Stimulated activated naive CD4-positive, alpha-beta T cell (primary cell): Measurements from ENCODE around the gene ACTR10.
A peak's percentile ranks its signal among the peaks of the same experiment; 100 is the strongest.

Source experiments
- DNase-seq, 6 experiments: peaks; one replicate each; lab custom pipeline; 2025; lab: John Stamatoyannopoulos, UW

ACTR10 gene

GRCh38 chr14:58199726-58200479 is at the start of gene ACTR10:
TSS of gene ACTR10 (plus strand) at chr14:58200149. CDS start at chr14:58200218, 69 bp downstream.
- peak; percentile 69 to 92 (median 82) for DNase-seq

GRCh38 chr14:58150243-58150805 is 49.6 kb upstream of the ACTR10 start:
- DNase-seq: no peak

- DNase-seq: no peak
These were observed 48.6 kb upstream of the ACTR10 start for GRCh38 chr14:58151133-58152013.

GRCh38 chr14:58152014-58152857 is 47.7 kb upstream of the ACTR10 start, which contains the start of gene ARMH4:
TSS of gene ARMH4 (minus strand) at chr14:58152213. CDS start at chr14:58139358, 12,855 bp downstream.
- peak; percentile 20 to 53 (median 35) for DNase-seq

GRCh38 chr14:58160561-58160960 is 39.4 kb upstream of the ACTR10 start:
- DNase-seq: no peak

GRCh38 chr14:58166005-58166983 is 33.7 kb upstream of the ACTR10 start:
- peak; percentile 9 to 62 (median 52) for DNase-seq

- no peak for DNase-seq
These were observed 32.9 kb upstream of the ACTR10 start for GRCh38 chr14:58167057-58167456.

- DNase-seq: no peak
These were observed 32.1 kb upstream of the ACTR10 start for GRCh38 chr14:58167891-58168290.

GRCh38 chr14:58171090-58171489 is 28.9 kb upstream of the ACTR10 start:
- peak in 1 of 6 experiments; percentile 4 for DNase-seq

- no peak for DNase-seq
These were observed 22.8 kb upstream of the ACTR10 start for GRCh38 chr14:58177125-58177524.

GRCh38 chr14:58189176-58189575 is 10.8 kb upstream of the ACTR10 start:
- DNase-seq: no peak

GRCh38 chr14:58191763-58192601 is 8.0 kb upstream of the ACTR10 start:
- DNase-seq: no peak

GRCh38 chr14:58193542-58193941 is 6.4 kb upstream of the ACTR10 start:
- DNase-seq: no peak

- no peak for DNase-seq
These were observed 3.8 kb upstream of the ACTR10 start for GRCh38 chr14:58196198-58196597.

GRCh38 chr14:58198086-58198485 is 1.9 kb upstream of the ACTR10 start:
- no peak for DNase-seq

- no peak for DNase-seq
These were observed 512 bp downstream of the ACTR10 start for GRCh38 chr14:58200480-58200841.

- DNase-seq: no peak
These were observed 897 bp downstream of the ACTR10 start for GRCh38 chr14:58200846-58201245.

- DNase-seq: no peak
These were observed 13.2 kb downstream of the ACTR10 start for GRCh38 chr14:58213176-58213575.

GRCh38 chr14:58215191-58215914 is 15.4 kb downstream of the ACTR10 start:
- DNase-seq: no peak
